ENCODE measurements around the gene CROCC2. TPM values are rescaled to one million over a fixed set of nuclear protein-coding genes. Genes with fewer than 3 reads are reported as not detected.

Gene CROCC2
- total RNA-seq, 1 donor from 2014 or later = not detected

DNA sequence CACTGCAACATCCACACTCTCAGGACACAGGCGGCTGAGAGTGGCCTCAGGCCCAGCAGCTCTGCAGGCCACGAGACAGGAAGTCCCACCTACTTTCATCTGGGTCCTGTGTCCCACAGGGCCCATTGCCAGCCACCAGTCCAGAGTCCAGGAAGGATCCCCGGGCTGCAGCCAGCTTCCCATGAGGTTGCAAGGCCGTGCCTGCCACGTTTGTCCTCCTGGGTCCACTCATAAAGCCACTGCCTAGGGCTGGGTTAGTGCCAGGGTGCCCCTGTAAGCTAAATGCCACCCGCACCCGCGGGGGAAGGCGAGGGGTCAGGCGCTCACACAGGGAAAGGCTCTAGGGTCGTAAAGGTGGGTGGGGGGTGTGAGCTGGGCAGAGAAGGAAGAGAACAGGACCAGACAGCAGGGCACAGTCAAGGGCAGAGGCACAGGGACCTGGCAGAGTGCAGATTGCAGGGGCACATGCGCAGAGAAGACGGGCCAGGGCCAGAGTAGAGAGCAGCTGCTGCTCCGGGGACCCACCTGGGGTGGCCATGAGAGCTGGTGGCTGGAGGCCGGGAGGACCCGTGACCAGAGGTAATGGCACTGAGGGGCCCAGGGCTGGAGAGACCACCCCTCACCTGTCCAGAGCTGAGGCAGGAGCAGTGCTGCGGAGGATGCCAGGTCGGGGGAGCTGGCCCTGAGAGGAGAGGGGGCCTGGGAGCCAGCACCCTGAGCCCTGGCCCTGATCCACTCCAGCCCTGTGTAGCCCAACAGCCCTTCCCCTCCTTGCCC, 29.5 kb upstream of the CROCC2 start:
- DNase-seq (ENCODE audit: low read depth) = no peak
- H3K4me3 ChIP-seq (ENCODE audit: low read depth, low read length) = no peak overlapping the region
- TF ChIP-seq, protein P1, sequence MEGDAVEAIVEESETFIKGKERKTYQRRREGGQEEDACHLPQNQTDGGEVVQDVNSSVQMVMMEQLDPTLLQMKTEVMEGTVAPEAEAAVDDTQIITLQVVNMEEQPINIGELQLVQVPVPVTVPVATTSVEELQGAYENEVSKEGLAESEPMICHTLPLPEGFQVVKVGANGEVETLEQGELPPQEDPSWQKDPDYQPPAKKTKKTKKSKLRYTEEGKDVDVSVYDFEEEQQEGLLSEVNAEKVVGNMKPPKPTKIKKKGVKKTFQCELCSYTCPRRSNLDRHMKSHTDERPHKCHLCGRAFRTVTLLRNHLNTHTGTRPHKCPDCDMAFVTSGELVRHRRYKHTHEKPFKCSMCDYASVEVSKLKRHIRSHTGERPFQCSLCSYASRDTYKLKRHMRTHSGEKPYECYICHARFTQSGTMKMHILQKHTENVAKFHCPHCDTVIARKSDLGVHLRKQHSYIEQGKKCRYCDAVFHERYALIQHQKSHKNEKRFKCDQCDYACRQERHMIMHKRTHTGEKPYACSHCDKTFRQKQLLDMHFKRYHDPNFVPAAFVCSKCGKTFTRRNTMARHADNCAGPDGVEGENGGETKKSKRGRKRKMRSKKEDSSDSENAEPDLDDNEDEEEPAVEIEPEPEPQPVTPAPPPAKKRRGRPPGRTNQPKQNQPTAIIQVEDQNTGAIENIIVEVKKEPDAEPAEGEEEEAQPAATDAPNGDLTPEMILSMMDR (conservative IDR thresholded peaks at IDR 0.05; ENCODE audit: low read depth, low read length) = no peak

DNA sequence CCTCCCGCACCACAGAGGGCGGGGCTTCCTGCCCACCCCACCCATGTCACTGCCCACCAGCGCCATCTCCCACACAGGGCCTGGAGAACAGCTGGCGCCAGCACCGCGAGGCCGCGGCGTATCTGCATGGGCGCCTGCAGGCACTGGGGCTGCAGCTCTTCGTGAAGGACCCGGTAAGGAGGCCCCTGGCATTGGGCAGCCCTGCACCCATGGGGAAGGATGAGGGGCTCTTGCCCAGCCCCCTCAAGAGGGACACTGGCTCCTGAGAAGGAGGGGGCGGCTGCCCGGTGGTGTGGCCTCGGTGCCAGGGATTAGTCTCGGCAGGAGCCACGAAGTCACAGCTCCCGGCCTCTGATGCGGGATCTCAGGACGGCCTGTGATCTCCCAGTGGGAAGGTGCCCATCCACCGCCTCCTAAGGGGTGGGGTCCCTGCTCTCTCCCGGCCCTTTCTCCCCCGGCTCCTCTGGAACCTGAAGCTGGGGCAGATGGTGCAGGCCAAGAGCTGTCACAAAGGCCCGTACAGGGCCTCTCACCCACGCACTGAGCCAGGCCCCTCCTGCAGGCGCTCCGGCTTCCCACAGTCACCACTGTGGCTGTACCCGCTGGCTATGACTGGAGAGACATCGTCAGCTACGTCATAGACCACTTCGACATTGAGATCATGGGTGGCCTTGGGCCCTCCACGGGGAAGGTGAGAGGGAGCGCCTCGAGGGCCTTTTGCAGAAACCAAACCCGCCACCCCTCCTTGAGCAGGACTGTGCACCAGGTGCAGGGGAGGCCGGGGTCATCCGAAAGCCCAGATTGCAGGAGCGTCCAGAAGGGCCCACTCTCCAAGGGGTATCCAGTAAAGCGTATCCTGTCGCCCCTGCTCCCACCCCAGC, 28.4 kb upstream of the CROCC2 start:
- no peak for DNase-seq (ENCODE audit: low read depth)
- TF ChIP-seq, protein P1 (conservative IDR thresholded peaks at IDR 0.05; ENCODE audit: low read depth, low read length) = no peak
- no peak overlapping the region for H3K4me3 ChIP-seq (ENCODE audit: low read depth, low read length)

DNA sequence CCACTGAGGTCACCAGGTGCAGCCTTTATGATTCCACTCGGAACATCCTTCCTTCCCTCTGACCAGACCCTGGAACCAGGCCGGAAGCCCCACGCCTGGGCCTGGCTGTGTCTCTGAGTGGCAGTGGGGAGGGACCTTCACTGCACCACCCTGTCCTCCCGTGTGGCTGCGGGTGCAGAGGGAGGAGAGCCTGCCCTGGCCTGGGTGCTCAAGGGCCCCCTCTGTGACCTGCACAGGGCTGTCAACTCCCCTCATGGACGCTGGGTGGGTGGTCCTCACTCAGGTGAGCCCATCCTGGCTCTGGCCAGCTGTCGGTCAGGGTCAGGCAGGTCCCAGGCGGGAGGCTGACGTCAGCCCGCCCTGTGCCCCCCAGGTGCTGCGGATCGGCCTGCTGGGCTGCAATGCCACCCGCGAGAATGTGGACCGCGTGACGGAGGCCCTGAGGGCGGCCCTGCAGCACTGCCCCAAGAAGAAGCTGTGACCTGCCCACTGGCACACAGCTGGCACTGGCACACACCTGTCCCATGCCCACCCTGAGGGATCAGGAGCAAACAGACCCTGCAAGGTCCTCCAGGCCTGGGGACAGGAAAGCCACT, 27.7 kb upstream of the CROCC2 start:
- DNase-seq (ENCODE audit: low read depth) = no peak
- TF ChIP-seq, protein P1 (conservative IDR thresholded peaks at IDR 0.05; ENCODE audit: low read depth, low read length) = no peak
- H3K4me3 ChIP-seq (ENCODE audit: low read depth, low read length) = no peak overlapping the region

DNA sequence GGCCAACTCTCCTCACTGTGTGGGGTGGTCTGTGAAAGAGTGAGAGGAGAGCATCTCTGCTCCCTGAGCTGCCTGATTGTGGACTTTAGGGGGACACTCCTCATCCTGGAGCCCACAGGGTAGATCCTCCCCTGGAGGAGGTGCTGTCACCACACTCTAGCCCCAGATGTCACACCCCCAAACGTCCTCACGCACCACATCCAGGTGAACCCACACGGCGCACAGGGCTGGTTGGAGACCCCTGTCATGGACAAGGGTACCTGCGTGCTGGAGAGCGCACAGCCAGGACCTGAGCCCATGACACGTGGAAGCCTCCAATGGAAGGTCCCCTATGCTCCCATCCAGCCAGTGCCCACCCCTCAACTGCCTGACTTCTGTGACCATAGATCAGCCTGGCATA, 27.0 kb upstream of the CROCC2 start:
- H3K4me3 ChIP-seq (ENCODE audit: low read depth, low read length) = no peak overlapping the region
- no peak for DNase-seq (ENCODE audit: low read depth)
- TF ChIP-seq, protein P1 (conservative IDR thresholded peaks at IDR 0.05; ENCODE audit: low read depth, low read length) = no peak

DNA sequence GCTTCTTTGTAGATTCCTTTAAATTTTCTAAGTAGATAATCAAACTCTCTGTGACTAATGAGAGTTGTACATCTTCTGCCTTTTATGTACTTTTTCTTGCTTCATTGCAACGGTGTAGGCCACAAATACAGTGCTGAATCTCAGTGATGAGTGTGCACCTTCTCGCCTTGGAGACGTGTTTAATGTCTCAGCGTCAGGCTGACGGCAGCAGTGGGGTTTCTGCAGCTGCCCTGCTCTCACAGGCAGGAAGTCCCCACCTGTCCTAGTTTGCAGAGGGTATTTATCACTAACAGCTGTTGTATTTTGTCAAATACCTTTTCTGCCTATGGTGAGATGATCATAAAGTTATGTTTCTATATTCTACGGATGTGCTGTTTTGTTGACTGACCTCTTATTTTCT, 24.2 kb upstream of the CROCC2 start:
- TF ChIP-seq, protein P1 (conservative IDR thresholded peaks at IDR 0.05; ENCODE audit: low read depth, low read length) = no peak
- H3K4me3 ChIP-seq (ENCODE audit: low read depth, low read length) = no peak overlapping the region
- DNase-seq (ENCODE audit: low read depth) = no peak

DNA sequence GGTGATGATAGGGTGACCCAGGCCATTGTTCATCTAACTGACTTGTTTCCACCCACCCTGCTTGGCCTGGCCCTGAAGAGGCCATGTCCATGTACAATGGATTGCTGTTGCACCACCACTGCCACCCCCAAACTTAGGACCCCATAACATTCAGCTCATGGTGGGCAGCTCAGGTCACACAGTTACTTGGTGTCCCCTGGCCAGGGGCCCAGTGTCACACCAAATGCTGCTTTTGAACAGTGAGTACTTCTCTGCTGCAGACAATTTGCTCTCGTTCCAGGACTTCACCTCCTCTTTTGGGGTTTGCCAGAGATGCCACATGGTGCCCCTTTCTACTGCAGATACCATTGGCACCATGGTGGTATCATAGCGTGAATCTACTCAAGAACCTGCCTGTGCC, 21.9 kb upstream of the CROCC2 start:
- no peak overlapping the region for H3K4me3 ChIP-seq (ENCODE audit: low read depth, low read length)
- TF ChIP-seq, protein P1 (conservative IDR thresholded peaks at IDR 0.05; ENCODE audit: low read depth, low read length) = no peak
- DNase-seq (ENCODE audit: low read depth) = no peak
